Measurements from ENCODE around the gene UNC5A. TPM values are rescaled to one million over a fixed set of nuclear protein-coding genes. Genes with fewer than 3 reads are reported as not detected.
A peak's percentile ranks its signal among the peaks of the same experiment; 100 is the strongest.

UNC5A gene
- total and polyA plus RNA-seq, 2 of the 8 experiments (the other 6 are each of a cell fraction or from before 2014, with no cell fraction given) = 4.0 to 7.6 TPM

DNA sequence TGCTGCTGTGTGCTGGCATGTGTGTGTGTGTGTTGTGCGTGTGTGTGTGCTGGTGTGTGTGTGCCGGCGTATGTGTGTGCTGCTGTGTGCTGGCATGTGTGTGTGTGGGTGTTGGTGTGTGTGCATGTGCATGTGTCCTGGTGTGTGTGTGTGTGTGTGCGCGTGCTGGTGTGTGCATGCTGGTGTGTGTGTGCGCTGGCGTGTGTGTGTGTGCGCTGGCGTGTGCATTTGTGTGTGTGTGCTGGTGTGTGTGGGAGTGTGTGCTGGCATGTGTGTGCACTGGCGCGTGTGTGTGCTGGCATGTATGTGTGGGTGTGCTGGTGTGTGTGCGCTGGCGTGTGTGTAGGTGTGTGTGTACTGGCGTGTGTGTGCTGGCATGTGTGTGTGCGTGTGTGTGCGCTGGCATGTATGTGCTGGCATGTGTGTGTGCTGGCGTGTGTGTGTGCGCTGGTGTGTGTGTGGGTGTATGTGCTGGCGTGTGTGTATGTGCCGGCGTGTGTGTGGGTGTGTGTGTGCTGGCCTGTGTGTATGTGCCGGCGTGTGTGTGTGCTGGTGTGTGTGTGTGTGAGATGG is 20.1 kb downstream of the UNC5A start:
- H3K14ac ChIP-seq (ENCODE audit: insufficient read length) = no peak overlapping the region
- FAIRE-seq (no peak), DNase-seq (ENCODE audit: low read depth in 1 of 2, low spot score in 2 of 2) (no peak)
- peaks cover 9% of the 10 kb centered on the region; the same call in 1 of the 2 replicates for H3K23me2 ChIP-seq (ENCODE audit: low read depth, low read length)
- CTCF ChIA-PET (ENCODE audit: partially characterized antibody) = interaction anchor here (0.8 to 2.7 kb wide), 2 partner anchors 130 to 169 kb away, joined by 3 to 8 read pairs; no protein-coding TSS in a partner anchor
- no peak overlapping the region for H2BK120ac ChIP-seq (replicated peaks; ENCODE audit: low read depth, low read length)
- no peak overlapping the region for H2AK5ac ChIP-seq (ENCODE audit: low read depth, low read length)
- H3K79me1 ChIP-seq (ENCODE audit: low read depth, low read length) = peaks cover 2% of the 10 kb centered on the region
- peak overlapping the region; percentile 75 for H2BK20ac ChIP-seq (ENCODE audit: low read length)
- no peak overlapping the region for H3K27ac ChIP-seq (ENCODE audit: low read depth, low read length)
- peaks cover 0 to 2% (median 0%) of the 10 kb centered on the region in 4 experiments; a peak in 2 of 7 replicates for H3K4me1 ChIP-seq (replicated peaks in 1 of 4; ENCODE audit: control insufficient read depth in 3 of 4, insufficient read depth in 4 of 4, low read length in 3 of 4)
- H3K56ac ChIP-seq (replicated peaks; ENCODE audit: insufficient read length, low read depth, low read length) = peak overlapping the region; percentile 25
- no peaks in the 10 kb centered on the region for H3K79me2 ChIP-seq (ENCODE audit: control insufficient read depth in 1 of 2, insufficient read depth in 2 of 2, low read length in 2 of 2)
- H3K36me3 ChIP-seq (ENCODE audit: control insufficient read depth in 2 of 4, insufficient read depth in 4 of 4, low read length in 3 of 4) = no peaks in the 10 kb centered on the region
- no peak overlapping the region for H2AFZ ChIP-seq (ENCODE audit: low read length)
- POLR2A ChIA-PET (ENCODE audit: partially characterized antibody) = interaction anchor here (0.6 kb wide), 1 partner anchor 13 kb away, joined by 3 read pairs; no protein-coding TSS in a partner anchor
- H4K91ac ChIP-seq (replicated peaks; ENCODE audit: insufficient read length, low read length) = peak overlapping the region; percentile 65
- peaks cover 0 to 11% of the 10 kb centered on the region in 2 experiments for H4K20me1 ChIP-seq (replicated peaks in 1 of 2; ENCODE audit: control insufficient read depth in 1 of 2, insufficient read depth in 2 of 2, low read length in 2 of 2)
- peak overlapping the region; percentile 83; the same call in 1 of the 2 replicates for H2BK15ac ChIP-seq (ENCODE audit: low read length)
- H2BK12ac ChIP-seq (ENCODE audit: low read depth, low read length) = peak overlapping the region; percentile 13; the same call in 1 of the 2 replicates
- H2BK5ac ChIP-seq (ENCODE audit: low read depth, low read length) = peak overlapping the region; percentile 77
- H3K23ac ChIP-seq (ENCODE audit: insufficient read length) = no peak overlapping the region
- no peak overlapping the region for H3K9ac ChIP-seq (replicated peaks in 1 of 4; ENCODE audit: extremely low read depth in 1 of 4, low read depth in 3 of 4, low read length in 3 of 4)
- H3K4me3 ChIP-seq (ENCODE audit: extremely low read depth in 1 of 4, insufficient read depth in 2 of 4, low read depth in 3 of 4, low read length in 4 of 4) = no peak overlapping the region
- 0 out of 4 replicates have a peak overlapping the region, but pooled peaks of 1 of the 2 experiments have one; percentile 21 for H3K4me2 ChIP-seq (ENCODE audit: insufficient read depth in 1 of 2, low read depth in 2 of 2, low read length in 2 of 2)
- no peak overlapping the region for H4K5ac ChIP-seq (ENCODE audit: insufficient read length, low read depth, low read length)
- no peaks in the 10 kb centered on the region for H3K27me3 ChIP-seq (replicated peaks in 1 of 4; ENCODE audit: control insufficient read depth in 3 of 4, extremely low read depth in 1 of 4, insufficient read depth in 3 of 4, low read length in 3 of 4)
- H3K9me3 ChIP-seq (ENCODE audit: insufficient read depth in 2 of 2, low read depth in 1 of 2, low read length in 1 of 2) = no peaks in the 10 kb centered on the region
- H3K18ac ChIP-seq (ENCODE audit: extremely low read depth, low read length) = no peak overlapping the region
- no peak overlapping the region for H3K4ac ChIP-seq (replicated peaks; ENCODE audit: insufficient read length, low read depth, low read length)
- H4K8ac ChIP-seq (ENCODE audit: extremely low read depth, insufficient read depth, low read length) = no peak overlapping the region
- TF ChIP-seq POLR2A (IDR thresholded peaks at IDR 0.05; ENCODE audit: control extremely low read depth in 1 of 2, low read depth in 2 of 2, low read length in 2 of 2) (no peak), MAX (IDR thresholded peaks at IDR 0.05) (no peak), TAF7 (optimal IDR thresholded peaks at IDR 0.05; ENCODE audit: borderline replicate concordance, low read depth, low read length) (no peak), MAFK (IDR thresholded peaks at IDR 0.05; ENCODE audit: low read depth, low read length) (no peak)
- WGBS, 2 experiments (ENCODE audit: extremely low coverage in 1 of 2, insufficient coverage in 1 of 2, insufficient read length in 1 of 2, insufficient replicate concordance in 2 of 2, low coverage in 1 of 2, low lambda C conversion rate in 2 of 2, missing lambda C conversion rate in 1 of 2) = 85% methylated on average over 22 of the region's 23 CpGs; no CpG with 5 or more reads in 1 of the 2 experiments

Data from H1 (cell line).